ENCODE measurements around the gene RTN4IP1.

The RTN4IP1 gene

DNA sequence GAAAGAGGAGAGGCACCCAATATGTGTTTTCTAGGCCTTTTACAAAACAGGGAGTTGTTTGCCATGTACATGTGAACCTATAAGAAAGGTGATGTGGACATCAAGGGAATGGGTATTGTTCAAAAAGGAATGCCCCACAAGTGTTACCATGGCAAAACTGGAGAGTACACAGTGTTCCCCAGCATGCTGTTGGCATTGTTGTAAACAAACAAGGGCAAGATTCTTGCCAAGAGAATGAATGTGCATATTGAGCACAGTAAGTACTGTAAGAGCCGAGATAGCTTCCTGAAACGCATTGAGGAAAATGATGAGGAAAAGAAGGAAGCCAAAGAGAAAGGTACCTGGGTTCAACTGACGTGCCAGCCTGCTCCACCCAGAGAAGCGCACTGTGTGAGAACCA is 13.2 kb upstream of the RTN4IP1 start:
- TF ChIP-seq, protein P1, sequence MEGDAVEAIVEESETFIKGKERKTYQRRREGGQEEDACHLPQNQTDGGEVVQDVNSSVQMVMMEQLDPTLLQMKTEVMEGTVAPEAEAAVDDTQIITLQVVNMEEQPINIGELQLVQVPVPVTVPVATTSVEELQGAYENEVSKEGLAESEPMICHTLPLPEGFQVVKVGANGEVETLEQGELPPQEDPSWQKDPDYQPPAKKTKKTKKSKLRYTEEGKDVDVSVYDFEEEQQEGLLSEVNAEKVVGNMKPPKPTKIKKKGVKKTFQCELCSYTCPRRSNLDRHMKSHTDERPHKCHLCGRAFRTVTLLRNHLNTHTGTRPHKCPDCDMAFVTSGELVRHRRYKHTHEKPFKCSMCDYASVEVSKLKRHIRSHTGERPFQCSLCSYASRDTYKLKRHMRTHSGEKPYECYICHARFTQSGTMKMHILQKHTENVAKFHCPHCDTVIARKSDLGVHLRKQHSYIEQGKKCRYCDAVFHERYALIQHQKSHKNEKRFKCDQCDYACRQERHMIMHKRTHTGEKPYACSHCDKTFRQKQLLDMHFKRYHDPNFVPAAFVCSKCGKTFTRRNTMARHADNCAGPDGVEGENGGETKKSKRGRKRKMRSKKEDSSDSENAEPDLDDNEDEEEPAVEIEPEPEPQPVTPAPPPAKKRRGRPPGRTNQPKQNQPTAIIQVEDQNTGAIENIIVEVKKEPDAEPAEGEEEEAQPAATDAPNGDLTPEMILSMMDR (IDR thresholded peaks at IDR 0.05; ENCODE audit: insufficient read depth, low read depth, low read length, missing control alignments), result no peak
- DNase-seq (ENCODE audit: low read depth), result no peak
- H3K4me3 ChIP-seq (ENCODE audit: low read depth, low read length), result no peak overlapping the region

DNA sequence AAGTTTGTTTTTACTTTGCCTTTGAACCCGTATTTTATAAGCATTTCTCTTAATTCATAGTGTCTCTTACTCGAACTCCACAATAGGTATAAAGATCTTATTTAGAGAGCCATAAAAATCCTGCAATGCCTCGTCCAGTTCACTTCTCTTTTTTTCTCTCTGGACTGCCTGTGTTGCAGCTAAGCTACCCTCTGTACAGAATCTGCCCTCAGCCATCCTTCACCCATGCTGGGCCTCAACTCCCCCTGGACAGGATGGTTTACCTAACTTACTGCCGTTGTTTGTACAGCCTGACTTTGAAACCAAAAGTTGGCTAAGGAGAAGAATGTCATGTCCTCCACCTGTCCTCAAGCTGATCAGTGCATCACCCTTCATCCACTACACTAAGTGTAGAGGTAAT is 10.5 kb upstream of the RTN4IP1 start:
- peak; percentile 20 for DNase-seq (ENCODE audit: low read depth)
- TF ChIP-seq, protein P1 (IDR thresholded peaks at IDR 0.05; ENCODE audit: insufficient read depth, low read depth, low read length, missing control alignments), result no peak
- H3K4me3 ChIP-seq (ENCODE audit: low read depth, low read length), result no peak overlapping the region

DNA sequence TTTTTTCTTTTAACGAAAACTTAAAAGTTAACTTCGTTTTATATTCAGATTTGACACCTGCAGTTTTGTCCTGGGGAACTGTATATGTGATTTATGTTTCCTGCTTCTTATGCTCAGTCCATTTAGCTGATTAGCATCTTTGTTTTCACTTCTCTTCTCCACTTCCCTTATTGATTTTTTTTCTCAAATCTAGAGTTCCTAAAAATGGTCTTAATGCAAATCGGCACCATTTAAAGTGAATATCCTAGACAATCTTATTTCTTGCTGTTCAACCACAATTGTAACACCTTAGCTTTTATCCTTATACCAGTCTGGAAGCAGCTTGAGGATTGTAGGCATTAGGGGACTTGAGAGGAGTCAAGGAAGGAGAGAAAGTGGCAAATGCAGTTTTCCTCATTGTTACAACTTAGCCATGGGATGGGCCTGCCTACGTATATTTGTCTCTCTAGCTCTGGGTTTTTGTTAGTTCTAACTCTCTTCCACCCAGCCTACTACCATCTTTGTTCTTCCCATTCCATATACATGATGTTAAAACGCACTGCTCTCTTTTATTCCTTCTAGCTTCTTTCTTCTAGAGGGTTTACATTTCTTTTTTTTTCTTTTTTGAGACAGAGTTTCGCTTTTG is 8.5 kb upstream of the RTN4IP1 start:
- peak; percentile 54 for DNase-seq (ENCODE audit: low read depth)
- TF ChIP-seq, protein P1 (IDR thresholded peaks at IDR 0.05; ENCODE audit: insufficient read depth, low read depth, low read length, missing control alignments), result no peak
- H3K4me3 ChIP-seq (ENCODE audit: low read depth, low read length), result peak overlapping the region; percentile 41

DNA sequence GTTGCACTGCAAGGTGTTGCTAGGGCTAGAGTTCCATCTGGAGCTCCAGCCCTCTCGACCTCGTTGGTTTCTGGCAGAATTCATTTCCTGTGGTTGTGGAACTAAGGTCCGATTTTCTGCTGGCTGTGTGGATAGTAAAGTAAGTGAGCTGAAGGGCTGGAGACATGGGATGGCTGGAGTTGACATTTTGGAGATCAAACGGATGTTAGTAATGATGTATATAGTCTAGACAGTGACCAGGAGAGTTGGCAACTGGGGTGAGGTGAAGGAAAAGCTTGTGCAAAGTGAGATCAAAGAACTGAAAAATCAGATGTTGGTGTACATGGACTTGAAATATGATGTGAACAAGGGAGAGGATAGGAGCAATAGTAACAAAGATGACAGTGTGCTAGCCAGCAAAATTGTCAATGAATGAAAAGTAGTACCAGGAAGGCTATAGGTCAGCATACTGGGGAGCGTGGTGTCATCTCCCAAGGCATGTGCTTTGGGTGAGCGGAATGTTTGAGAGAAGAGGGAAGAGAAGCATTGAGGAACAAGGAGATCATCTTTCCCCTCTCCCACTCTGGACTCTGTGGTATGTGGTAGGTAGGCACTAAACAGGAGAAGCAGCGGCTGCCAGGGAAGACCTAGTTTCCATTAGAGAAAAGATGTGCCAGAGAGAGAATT is 7.9 kb upstream of the RTN4IP1 start:
- H3K4me3 ChIP-seq (ENCODE audit: low read depth, low read length), result peak overlapping the region; percentile 41
- TF ChIP-seq, protein P1 (IDR thresholded peaks at IDR 0.05; ENCODE audit: insufficient read depth, low read depth, low read length, missing control alignments), result no peak

DNA sequence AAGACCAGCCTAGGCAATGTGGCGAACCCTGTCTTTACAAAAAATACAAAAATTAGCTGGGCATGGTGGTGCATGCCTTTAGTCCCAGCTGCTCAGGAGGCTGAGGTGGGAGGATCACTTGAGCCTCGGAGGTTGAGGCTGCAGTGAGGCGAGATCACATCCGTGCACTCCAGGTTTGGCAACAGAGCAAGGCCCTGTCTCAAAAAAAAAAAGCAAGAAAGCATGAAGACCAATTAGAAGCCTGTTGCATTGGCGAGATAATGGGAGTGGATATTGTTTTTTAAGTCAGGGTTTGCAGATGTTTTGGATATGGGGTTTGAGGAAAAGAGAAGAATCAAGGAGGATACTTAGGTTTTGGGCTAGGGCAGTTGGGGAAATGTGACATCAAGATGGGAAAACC is 5.3 kb upstream of the RTN4IP1 start:
- DNase-seq (ENCODE audit: low read depth), result no peak
- H3K4me3 ChIP-seq (ENCODE audit: low read depth, low read length), result no peak overlapping the region
- TF ChIP-seq, protein P1 (IDR thresholded peaks at IDR 0.05; ENCODE audit: insufficient read depth, low read depth, low read length, missing control alignments), result no peak

More for the DNA sequence above, 7.9 kb upstream of the RTN4IP1 start:
- DNase-seq (ENCODE audit: low read depth), result peak; percentile 16

DNA sequence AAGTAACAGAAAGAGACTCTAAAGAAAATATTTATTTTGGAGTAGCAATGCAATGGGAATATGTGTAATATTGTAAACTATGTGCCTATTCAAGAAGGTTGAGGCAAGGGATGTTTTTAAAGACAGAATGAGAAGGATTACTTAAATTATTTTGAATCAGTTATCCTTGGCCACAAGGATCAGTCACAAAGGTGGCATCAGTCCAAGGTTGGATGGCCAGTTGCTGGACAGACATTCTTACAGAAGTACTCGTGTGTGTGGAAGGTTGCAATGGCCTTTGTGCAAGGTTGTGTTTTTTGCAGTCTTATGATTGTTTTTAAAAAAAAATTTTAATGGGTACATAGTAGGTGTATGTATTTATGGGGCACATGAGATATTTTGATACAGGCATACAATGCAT is 2.0 kb upstream of the RTN4IP1 start:
- H3K4me3 ChIP-seq (ENCODE audit: low read depth, low read length), result no peak overlapping the region
- DNase-seq (ENCODE audit: low read depth), result no peak
- TF ChIP-seq, protein P1 (IDR thresholded peaks at IDR 0.05; ENCODE audit: insufficient read depth, low read depth, low read length, missing control alignments), result no peak
